Loucy (cell line): ENCODE results near the gene RBM19.

ENCODE experiments used
- EZH2phosphoT487 ChIP-seq: fragments of 200-600 bp; IDR thresholded peaks from 2 replicates; pipeline ENCODE4 v1.6.1; 2018; ENCODE audit warnings: antibody characterized with exemption, mild to moderate bottlenecking, moderate library complexity, borderline replicate concordance
- TF ChIP-seq, protein P1 (sequence below): fragments of 200-600 bp; sonication (generic); conservative IDR thresholded peaks from 2 replicates; pipeline ENCODE4 v1.5.1; 2014; ENCODE audit warnings: mild to moderate bottlenecking, antibody characterized with exemption, low read length

- TF ChIP-seq, protein P1, sequence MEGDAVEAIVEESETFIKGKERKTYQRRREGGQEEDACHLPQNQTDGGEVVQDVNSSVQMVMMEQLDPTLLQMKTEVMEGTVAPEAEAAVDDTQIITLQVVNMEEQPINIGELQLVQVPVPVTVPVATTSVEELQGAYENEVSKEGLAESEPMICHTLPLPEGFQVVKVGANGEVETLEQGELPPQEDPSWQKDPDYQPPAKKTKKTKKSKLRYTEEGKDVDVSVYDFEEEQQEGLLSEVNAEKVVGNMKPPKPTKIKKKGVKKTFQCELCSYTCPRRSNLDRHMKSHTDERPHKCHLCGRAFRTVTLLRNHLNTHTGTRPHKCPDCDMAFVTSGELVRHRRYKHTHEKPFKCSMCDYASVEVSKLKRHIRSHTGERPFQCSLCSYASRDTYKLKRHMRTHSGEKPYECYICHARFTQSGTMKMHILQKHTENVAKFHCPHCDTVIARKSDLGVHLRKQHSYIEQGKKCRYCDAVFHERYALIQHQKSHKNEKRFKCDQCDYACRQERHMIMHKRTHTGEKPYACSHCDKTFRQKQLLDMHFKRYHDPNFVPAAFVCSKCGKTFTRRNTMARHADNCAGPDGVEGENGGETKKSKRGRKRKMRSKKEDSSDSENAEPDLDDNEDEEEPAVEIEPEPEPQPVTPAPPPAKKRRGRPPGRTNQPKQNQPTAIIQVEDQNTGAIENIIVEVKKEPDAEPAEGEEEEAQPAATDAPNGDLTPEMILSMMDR: no peak
- no peak for TF ChIP-seq EZH2phosphoT487
Measured at GRCh38 chr12:113948151-113948914, 17.8 kb downstream of the RBM19 start.
